HG03520 (cell line): ENCODE results near the gene TMEM115.

Experiments
- ATAC-seq: cut with Tn5 transposase; IDR thresholded peaks from one replicate; pipeline ENCODE4 v1.9.1; 2021; ENCODE audit warnings: mild to moderate bottlenecking, moderate library complexity; ENCODE audit not compliant: unreplicated experiment

TMEM115 gene

DNA sequence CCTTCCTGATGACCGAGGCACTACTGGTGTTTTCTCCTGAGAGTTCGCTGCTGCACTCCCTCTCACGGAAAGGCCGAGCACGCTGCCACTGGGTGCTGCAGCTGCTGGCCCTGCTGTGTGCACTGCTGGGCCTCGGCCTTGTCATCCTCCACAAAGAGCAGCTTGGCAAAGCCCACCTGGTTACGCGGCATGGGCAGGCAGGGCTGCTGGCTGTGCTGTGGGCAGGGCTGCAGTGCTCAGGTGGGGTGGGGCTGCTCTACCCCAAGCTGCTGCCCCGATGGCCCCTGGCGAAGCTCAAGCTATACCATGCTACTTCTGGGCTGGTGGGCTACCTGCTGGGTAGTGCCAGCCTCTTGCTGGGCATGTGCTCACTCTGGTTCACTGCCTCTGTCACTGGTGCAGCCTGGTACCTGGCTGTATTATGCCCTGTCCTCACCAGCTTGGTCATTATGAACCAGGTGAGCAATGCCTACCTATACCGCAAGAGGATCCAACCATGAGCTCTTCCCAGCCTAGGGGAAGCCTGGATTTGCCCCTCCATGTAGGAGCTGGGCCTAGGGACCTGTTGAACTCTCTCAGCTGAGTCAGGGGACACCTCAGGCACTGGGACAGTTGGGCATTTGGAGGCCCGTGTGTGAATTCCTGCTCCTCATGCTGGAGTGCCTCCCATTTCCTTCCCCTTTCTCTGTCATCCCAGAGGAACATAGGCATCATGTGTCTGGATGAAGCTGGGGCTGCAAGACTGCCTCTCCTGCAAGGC lies 5.9 kb downstream of the TMEM115 start:
- ATAC-seq = no peak

DNA sequence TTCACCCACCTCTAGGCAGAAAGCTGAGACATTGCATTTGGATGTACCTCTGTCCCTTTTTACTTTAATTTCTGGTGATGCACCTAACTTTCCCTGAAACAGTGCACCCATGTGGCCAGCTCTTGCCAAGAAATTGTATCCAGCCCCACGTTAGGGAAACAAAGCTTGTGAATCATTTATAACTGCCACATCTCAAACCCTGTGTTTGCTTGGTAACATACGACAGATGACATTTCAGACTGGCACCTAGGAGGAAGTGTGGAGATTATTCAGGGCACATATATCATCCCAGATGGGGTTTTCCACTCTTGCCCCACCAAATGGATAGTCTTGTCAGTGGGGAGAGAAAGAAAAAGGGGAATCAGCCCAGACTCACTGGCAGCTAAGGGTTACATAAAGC lies 6.5 kb downstream of the TMEM115 start:
- ATAC-seq = no peak

GRCh38 chr3:50351323-50351697 lies 8.0 kb downstream of the TMEM115 start:
- no peak for ATAC-seq

DNA sequence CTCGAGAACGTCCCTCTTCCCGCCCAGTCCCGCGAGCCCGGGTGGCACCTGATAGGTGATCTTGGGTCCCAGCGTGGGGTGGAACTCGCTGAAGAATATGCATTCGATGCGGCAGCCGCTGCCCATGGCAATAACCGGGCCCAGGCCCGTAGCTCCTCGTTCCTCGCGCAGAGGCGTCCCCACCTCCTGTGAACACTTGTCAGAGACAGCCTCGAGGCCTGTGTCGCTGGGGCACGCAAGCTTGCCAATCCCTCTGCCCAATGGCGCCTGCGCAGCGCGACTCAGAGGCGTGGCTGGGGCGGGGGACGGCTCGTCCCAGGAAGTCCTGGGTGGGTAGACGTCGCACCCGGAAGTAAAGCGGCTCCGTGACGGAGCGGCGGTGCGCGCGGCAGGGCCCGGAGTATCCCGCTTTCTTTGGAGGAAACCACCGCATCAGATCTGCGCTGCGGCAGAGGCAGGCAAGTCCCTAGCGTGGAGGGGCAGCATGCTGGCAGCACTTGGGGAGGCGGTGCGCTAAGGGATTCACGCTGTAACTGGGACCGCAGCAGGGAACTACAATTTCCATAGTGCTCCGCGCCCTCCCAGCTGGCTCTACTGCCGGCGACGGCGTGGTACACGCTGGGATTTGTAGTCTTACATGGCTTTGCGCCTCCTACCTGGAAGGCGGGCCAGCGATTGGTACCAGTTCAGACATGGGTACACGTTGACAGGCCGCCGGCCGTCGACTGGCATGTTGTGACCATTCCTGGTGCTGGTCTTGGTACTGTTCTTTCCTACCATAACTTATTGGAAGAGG lies 8.6 kb downstream of the TMEM115 start, which contains the start of the genes CYB561D2 and NPRL2:
Gene CYB561D2 (plus strand): TSS at position 336 of the 796 bp plus-strand sequence. CDS start 572 bp downstream, outside the sequence.
Gene NPRL2 (minus strand): TSS at position 249 of the 796 bp plus-strand sequence. CDS start 123 bp downstream, at position 126.
- ATAC-seq = peak; percentile 81

DNA sequence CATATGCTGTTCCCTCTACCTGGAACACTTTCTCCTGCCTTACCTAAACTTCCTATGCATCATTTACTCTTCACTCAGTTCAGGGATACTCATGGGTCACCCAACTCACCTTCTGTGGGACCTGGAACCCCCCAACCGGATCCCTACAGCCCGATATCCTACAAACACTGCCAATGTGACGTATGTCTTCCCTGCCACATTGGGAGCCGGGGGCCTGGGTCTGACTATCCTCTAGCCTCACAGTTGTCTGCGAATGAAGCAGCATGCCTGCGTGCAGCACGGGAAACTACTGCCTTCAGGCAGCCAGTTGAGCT lies 9.2 kb downstream of the TMEM115 start:
- ATAC-seq = no peak

DNA sequence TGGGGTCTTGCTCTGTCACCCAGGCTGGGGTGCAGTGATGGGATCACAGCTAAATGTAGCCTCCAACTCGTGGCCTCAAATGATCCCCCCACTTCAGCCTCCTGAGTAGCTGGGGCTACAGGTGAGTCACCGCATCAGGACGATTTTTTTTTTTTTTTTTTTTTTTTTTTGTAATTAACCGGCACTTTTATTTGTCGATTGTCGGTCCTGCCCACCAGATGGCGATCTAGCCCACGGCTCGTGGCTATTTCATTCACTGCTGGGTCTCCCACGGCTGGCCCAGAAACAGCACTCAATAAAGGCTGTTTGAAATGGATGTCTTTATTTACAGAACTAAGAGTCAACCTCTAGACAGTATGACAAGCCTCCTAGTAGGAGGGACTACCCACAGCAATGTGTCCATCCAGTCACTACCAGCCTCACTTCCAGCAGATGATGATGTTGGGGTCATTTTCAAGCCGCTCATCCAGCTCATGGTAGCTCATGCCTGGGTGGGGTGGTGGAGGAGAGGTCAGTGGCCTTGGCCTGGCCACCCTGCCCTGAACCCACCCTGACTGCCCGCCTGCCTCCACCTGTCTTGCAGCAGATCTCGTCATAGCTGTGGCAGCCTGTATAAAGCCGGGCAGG lies 12.0 kb downstream of the TMEM115 start:
- ATAC-seq = no peak

DNA sequence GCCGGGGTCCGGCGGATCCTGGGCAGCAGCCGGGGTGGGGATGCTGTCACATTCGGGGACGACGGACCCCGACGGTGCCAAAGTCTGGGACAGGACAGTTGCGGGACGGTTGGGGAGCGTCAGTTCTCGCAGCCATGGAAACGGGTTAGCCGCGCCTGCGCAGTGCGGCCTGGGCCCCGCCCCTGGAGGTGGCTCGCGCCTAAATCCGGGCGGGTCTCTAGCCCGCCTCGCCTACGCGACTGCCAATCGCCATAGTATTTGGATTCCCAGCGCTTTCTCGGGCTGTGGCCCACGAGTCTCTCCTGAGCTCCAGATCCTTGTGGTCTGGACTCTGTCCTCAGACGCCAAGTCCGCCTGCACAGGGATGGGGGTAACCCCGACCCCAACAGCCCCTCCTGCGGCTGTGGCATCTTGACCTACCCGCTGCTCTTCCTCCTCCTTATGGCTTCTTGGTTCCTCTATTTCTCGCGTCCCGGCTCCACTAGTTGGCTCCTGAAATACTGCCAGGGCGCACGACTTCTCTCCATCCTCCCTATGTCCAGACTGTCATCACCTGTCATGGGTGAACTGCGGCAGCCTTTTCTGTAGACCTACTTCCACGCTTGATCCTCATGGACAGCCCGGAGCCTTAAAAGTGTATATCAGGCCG lies 13.6 kb downstream of the TMEM115 start, which contains the start of gene ZMYND10:
Gene ZMYND10 (minus strand): TSS at position 147 of the 649 bp plus-strand sequence. CDS start 153 bp downstream, outside the sequence.
- ATAC-seq = no peak

- ATAC-seq = no peak
Observed at GRCh38 chr3:50345008-50345407, 14.3 kb downstream of the TMEM115 start.

DNA sequence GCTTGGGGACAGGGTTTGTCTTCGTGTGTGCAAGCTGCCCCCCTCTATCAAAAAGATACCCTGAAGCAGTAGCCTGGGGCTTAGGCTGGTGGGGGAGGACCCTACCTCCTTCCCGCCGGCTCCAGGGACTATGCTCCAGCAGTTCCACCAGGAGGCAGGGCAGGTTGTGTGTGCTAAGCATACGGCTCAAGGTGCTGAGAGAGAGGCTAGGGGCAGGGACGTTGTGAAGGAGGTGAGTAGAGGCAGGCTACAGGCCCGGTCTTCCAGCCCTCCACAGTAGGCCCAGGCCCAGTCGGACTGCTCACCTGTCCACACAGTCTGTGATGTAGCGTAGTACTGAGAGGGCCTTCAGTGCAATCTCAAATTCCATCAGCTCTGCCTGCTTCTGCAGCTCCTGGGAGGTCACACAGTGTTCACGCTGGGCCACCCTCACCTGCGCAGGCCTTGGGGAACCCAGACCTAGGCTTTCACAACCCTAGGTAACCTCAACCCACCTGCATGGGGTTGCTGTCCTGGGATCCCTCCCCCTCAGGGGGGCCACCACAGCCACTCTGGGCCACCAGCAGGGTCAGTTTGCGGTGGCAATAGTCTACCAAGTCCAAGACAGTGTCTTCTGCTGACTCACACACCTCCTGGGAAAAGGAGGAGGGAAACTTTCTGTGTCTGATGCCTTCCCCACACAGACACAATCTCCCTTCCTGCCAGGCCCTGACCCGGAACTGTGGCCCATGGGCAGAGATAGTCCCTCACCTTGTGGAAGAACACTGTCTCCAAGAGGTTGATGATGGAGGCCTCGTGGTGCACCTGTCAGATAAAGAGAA lies 16.3 kb downstream of the TMEM115 start:
- no peak for ATAC-seq

- no peak for ATAC-seq
Observed at GRCh38 chr3:50341996-50342650, 17.2 kb downstream of the TMEM115 start.

- no peak for ATAC-seq
Observed at GRCh38 chr3:50341537-50341936, 17.8 kb downstream of the TMEM115 start.

GRCh38 chr3:50340448-50341329 lies 18.6 kb downstream of the TMEM115 start, which contains the start of gene RASSF1:
RASSF1 (minus strand) TSS chr3:50340836; CDS start chr3:50340805, 31 bp downstream.
- ATAC-seq = no peak

- no peak for ATAC-seq
Observed at GRCh38 chr3:50340147-50340447, 19.2 kb downstream of the TMEM115 start.

- no peak for ATAC-seq
Observed at GRCh38 chr3:50339485-50340146, 19.7 kb downstream of the TMEM115 start.

GRCh38 chr3:50338965-50339364 lies 20.4 kb downstream of the TMEM115 start:
- no peak for ATAC-seq

- peak; percentile 67 for ATAC-seq
Observed at GRCh38 chr3:50337175-50337861, 22.0 kb downstream of the TMEM115 start.

GRCh38 chr3:50336452-50337174 lies 22.7 kb downstream of the TMEM115 start:
- peak; percentile 28 for ATAC-seq
